ENCODE measurements around the gene TSSK3. TPM values are rescaled to one million over a fixed set of nuclear protein-coding genes. Genes with fewer than 3 reads are reported as not detected.

The TSSK3 gene
- 3.5 and 6.1 TPM in 2 replicates for total RNA-seq

- peak within 1 kb of the TSS; percentile 65 for H3K27ac Mint-ChIP-seq
- ChIA-PET POLR2A (interaction anchor here (0.6 to 5.5 kb wide), 7 partner anchors 10 to 213 kb away, joined by 3 to 75 read pairs (median 5); partner anchors contain the start of genes HDAC1 and MARCKSL1), CTCF (interaction anchor here (1.3 to 2.5 kb wide), 3 partner anchors 46 to 147 kb away, joined by 4 to 8 read pairs (median 4); no protein-coding TSS in a partner anchor)
- peaks cover 33% of the 10 kb centered on the region for H3K36me3 Mint-ChIP-seq (ENCODE audit: low read depth)
- DNase-seq (no peak), ATAC-seq (ENCODE audit: low read depth) (no peak)
- H3K9me3 Mint-ChIP-seq: no peaks in the 10 kb centered on the region
- H3K4me1 Mint-ChIP-seq: peaks cover 29% of the 10 kb centered on the region
- no peaks in the 10 kb centered on the region for H3K27me3 Mint-ChIP-seq
- TF ChIP-seq CTCF (IDR thresholded peaks at IDR 0.05): no peak
- intact Hi-C loops (cut with micrococcal nuclease): loop anchor here (1.0 to 5.0 kb wide), 3 partner anchors 27 to 145 kb away; no protein-coding TSS in a partner anchor
- H3K4me3 Mint-ChIP-seq: peak within 1 kb of the TSS; percentile 58
Observed at GRCh38 chr1:32362474-32363313, at the start of gene TSSK3, which contains the start of gene FAM229A. TSS of gene TSSK3 (plus strand) at chr1:32362539. CDS start at chr1:32362702, 163 bp downstream. TSS of gene FAM229A (minus strand) at chr1:32362485. CDS start at chr1:32362091, 394 bp downstream.

- ATAC-seq (ENCODE audit: low read depth) (peak; percentile 72), DNase-seq (no peak)
- intact Hi-C loops (cut with micrococcal nuclease): loop anchor here (1.0 to 2.0 kb wide), 6 partner anchors 19 to 116 kb away; partner anchors contain the start of genes CCDC28B, HDAC1, LCK and MARCKSL1
- peak overlapping the region; percentile 95 for H3K27ac Mint-ChIP-seq
- H3K9me3 Mint-ChIP-seq: no peaks in the 10 kb centered on the region
- CTCF ChIA-PET: interaction anchor here (0.7 to 6.6 kb wide), 15 partner anchors 9 to 111 kb away, joined by 3 to 51 read pairs (median 4); partner anchors contain the start of genes FAM167B, FAM229A, IQCC and MARCKSL1
- peaks cover 73% of the 10 kb centered on the region for H3K4me1 Mint-ChIP-seq
- POLR2A ChIA-PET: interaction anchor here (0.5 to 9.2 kb wide), 17 partner anchors 8 to 244 kb away, joined by 3 to 151 read pairs (median 5); partner anchors contain the start of genes CCDC28B, HDAC1, IQCC and LCK
- H3K27me3 Mint-ChIP-seq: no peaks in the 10 kb centered on the region
- peak overlapping the region; percentile 71 for H3K4me3 Mint-ChIP-seq
- TF ChIP-seq CTCF (IDR thresholded peaks at IDR 0.05): no peak
- H3K36me3 Mint-ChIP-seq (ENCODE audit: low read depth): peaks cover 29% of the 10 kb centered on the region
Observed at GRCh38 chr1:32316903-32317277, 45.4 kb upstream of the TSSK3 start.

- Mint-ChIP-seq H3K4me3 (no peak overlapping the region), H3K4me1 (peaks cover 80% of the 10 kb centered on the region), H3K27ac (peak overlapping the region; percentile 92), H3K36me3 (ENCODE audit: low read depth) (peaks cover 33% of the 10 kb centered on the region), H3K9me3 (no peaks in the 10 kb centered on the region), H3K27me3 (no peaks in the 10 kb centered on the region)
- intact Hi-C loops (cut with micrococcal nuclease): no loop called here
- ChIA-PET POLR2A (interaction anchor here (0.6 to 9.2 kb wide), 10 partner anchors 9 to 104 kb away, joined by 3 to 151 read pairs (median 8); partner anchors contain the start of genes HDAC1, LCK and MARCKSL1), CTCF (interaction anchor here (1.0 to 6.6 kb wide), 6 partner anchors 13 to 103 kb away, joined by 3 to 51 read pairs (median 14); partner anchors contain the start of genes FAM167B, FAM229A and TSSK3)
- no peak for TF ChIP-seq CTCF (IDR thresholded peaks at IDR 0.05)
- no peak for ATAC-seq (ENCODE audit: low read depth)
- no peak for DNase-seq
Observed at GRCh38 chr1:32318127-32318869, 44.0 kb upstream of the TSSK3 start.

GRCh38 chr1:32321712-32322291 lies 40.5 kb upstream of the TSSK3 start:
- peaks cover 36% of the 10 kb centered on the region for H3K36me3 Mint-ChIP-seq (ENCODE audit: low read depth)

More at GRCh38 chr1:32321712-32322291, 40.5 kb upstream of the TSSK3 start:
- intact Hi-C loops (cut with micrococcal nuclease): loop anchor here (1.0 to 5.0 kb wide), 3 partner anchors 13 to 40 kb away; partner anchors contain the start of genes FAM229A and TSSK3
- no peaks in the 10 kb centered on the region for H3K27me3 Mint-ChIP-seq
- no peaks in the 10 kb centered on the region for H3K9me3 Mint-ChIP-seq
- ATAC-seq (ENCODE audit: low read depth) (peak; percentile 47), DNase-seq (no peak)
- no peak for TF ChIP-seq CTCF (IDR thresholded peaks at IDR 0.05)
- POLR2A ChIA-PET: interaction anchor here (0.6 to 9.2 kb wide), 18 partner anchors 9 to 368 kb away, joined by 3 to 151 read pairs (median 6); partner anchors contain the start of genes CCDC28B, HDAC1, IQCC and LCK
- H3K4me3 Mint-ChIP-seq: peak overlapping the region; percentile 68
- CTCF ChIA-PET: interaction anchor here (0.7 to 2.2 kb wide), 7 partner anchors 10 to 140 kb away, joined by 3 to 11 read pairs (median 4); partner anchors contain the start of gene MARCKSL1
- H3K27ac Mint-ChIP-seq: peak overlapping the region; percentile 89
- peaks cover 71% of the 10 kb centered on the region for H3K4me1 Mint-ChIP-seq

All from activated B cell treated with CpG ODN at 0.5 μM for 24 hours (primary cell).